ENCODE data around the gene XPNPEP1. TPM values are rescaled to one million over a fixed set of nuclear protein-coding genes. Genes with fewer than 3 reads are reported as not detected.

Gene XPNPEP1
- total RNA-seq, 1 donor: 180 TPM

- DNase-seq (ENCODE audit: low read depth in 2 of 3, low spot score in 2 of 3): no peak
Measured at GRCh38 chr10:109952526-109952925, 29.2 kb upstream of the XPNPEP1 start.

- DNase-seq (ENCODE audit: low read depth in 2 of 3, low spot score in 2 of 3): no peak
Measured at GRCh38 chr10:109947111-109947920, 24.0 kb upstream of the XPNPEP1 start.

GRCh38 chr10:109946680-109947079 is 23.4 kb upstream of the XPNPEP1 start:
- no peak for DNase-seq (ENCODE audit: low read depth in 2 of 3, low spot score in 2 of 3)

GRCh38 chr10:109945473-109946177 is 22.3 kb upstream of the XPNPEP1 start:
- no peak for DNase-seq (ENCODE audit: low read depth in 2 of 3, low spot score in 2 of 3)

DNA sequence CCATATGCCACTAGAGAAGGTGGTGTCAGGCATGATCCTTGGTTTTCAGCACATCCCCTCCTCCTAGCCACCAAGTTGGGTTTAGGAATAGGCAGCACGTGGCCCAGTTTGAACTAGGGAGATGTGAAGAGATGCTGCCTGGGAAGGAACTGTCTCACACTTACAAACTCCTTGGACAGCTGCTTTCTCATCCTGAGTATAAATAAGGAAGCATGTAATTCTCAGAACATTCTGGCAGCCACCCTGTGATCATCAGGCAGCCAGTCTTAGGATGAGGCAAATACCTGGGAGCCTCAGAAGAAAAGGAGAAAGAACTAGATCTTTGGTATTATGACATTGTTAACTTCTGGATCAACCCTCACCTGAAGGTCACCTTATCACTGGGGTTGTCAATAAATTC is 21.3 kb upstream of the XPNPEP1 start:
- DNase-seq (ENCODE audit: low read depth in 2 of 3, low spot score in 2 of 3): no peak

- no peak for DNase-seq (ENCODE audit: low read depth in 2 of 3, low spot score in 2 of 3)
Measured at GRCh38 chr10:109941236-109941862, 18.0 kb upstream of the XPNPEP1 start.

- no peak for DNase-seq (ENCODE audit: low read depth in 2 of 3, low spot score in 2 of 3)
Measured at GRCh38 chr10:109940553-109940952, 17.2 kb upstream of the XPNPEP1 start.

- no peak for DNase-seq (ENCODE audit: low read depth in 2 of 3, low spot score in 2 of 3)
Measured at GRCh38 chr10:109940117-109940516, 16.8 kb upstream of the XPNPEP1 start.

- DNase-seq (ENCODE audit: low read depth in 2 of 3, low spot score in 2 of 3): no peak
Measured at GRCh38 chr10:109939315-109939961, 16.1 kb upstream of the XPNPEP1 start.

- DNase-seq (ENCODE audit: low read depth in 2 of 3, low spot score in 2 of 3): no peak
Measured at GRCh38 chr10:109937460-109938065, 14.3 kb upstream of the XPNPEP1 start.

DNA sequence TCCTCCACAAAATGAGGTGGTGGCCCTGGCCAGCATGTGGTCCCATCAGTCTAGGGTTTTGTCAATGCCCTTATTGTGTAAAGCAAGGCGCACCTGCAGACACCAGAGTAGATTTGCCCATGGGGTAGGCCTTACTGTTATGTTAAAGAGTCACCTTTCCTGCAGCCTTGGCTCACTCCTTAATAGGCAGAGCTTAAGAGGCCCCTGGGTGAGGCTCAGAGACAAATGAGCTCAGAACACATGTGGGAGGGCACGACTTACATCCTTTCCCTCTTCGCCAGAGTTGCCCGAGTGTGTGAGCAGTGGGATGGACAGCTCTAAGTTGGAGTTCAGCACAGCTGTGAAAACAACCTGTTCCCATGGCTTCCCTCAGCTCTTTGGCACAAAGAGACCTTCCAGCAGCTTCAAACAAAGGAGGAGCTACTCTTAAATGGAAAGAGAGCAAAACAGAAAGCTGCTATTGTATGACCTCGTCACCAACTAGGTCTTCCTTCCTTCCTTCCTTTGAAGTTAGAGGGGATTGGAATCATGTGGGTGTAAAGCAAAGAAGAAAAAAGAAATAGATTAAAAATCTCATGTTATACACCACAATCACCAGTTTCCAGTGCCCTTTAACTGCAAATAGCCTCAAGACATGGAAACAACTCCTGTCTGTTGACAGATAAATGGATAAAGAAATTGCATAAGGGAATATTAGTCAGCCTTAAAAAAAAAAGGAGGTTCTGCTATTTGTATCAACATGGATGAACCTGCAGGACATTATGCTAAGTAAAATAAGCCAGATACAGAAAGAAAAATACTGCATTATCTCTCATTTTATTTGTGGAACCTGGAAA is 11.9 kb upstream of the XPNPEP1 start:
- DNase-seq (ENCODE audit: low read depth in 2 of 3, low spot score in 2 of 3): no peak

DNA sequence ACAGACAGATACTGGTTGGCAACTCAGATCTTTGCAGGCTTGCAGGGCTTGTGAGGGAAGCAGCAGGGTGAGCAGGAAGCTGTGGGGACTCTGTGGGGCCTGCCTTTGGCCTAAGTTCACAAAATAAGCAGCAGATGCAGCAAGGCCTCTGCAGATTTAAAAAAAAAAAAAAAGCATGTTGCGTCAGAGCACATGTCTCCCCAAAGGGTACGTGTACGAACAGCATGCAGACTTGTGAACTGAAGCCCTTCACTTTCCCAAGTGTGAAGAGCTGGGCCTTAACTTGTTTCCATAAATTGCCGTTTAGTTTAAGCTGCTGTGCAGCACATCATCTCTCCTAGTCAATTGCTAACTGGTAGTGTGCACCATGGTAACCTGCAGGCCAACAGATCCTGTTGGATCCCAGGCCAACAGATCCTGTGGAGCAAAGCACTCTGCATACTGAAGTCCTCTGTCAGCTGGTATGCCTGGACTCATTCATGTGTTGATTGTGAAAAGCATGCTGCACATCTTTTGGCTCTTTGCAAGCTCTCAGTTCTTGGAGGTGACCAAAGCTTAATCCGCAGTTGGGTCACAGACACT is 10.8 kb upstream of the XPNPEP1 start:
- peak in 2 of 3 donors; percentile 64 to 87 for DNase-seq (ENCODE audit: low read depth in 2 of 3, low spot score in 2 of 3)

DNA sequence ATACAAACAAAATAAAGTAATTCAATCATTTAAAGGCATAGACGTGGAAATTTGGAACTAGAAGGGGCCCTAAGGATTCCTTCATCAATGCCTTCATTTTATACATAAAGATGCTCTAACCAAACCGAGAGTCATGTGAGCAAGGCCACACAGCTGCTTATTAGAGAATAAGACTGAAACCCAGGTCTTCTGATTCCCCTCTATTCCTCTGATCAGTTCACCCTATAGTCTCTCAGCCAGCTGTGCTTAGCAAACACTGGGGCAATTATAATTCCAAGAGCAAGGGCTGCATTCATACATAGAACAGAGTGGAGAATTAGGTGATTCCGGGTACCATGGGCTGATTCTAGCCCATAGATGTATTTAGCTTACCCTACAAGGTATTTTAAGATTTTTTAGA is 9.7 kb upstream of the XPNPEP1 start:
- DNase-seq (ENCODE audit: low read depth in 2 of 3, low spot score in 2 of 3): no peak

GRCh38 chr10:109932391-109932790 is 9.1 kb upstream of the XPNPEP1 start:
- no peak for DNase-seq (ENCODE audit: low read depth in 2 of 3, low spot score in 2 of 3)

DNA sequence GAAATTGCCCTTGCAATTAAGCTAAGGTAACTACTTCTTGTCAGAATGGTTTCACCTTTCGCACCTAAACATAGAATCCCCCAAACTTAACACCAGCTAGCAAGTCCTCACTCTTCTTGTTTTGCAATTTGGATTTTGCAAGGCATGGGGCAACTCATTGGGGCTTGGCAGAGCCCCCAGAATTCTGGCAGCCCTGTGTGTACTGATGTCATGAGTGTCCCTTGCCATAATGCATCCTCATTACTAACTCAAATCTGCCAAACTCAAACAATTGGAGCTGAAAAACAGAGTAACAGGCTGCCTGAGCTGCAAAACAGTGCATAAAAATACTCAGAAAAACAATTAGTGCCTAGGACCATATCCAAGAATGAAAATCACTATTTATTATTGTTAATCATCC is 7.9 kb upstream of the XPNPEP1 start:
- no peak for DNase-seq (ENCODE audit: low read depth in 2 of 3, low spot score in 2 of 3)

GRCh38 chr10:109929501-109930219 is 6.3 kb upstream of the XPNPEP1 start:
- DNase-seq (ENCODE audit: low read depth in 2 of 3, low spot score in 2 of 3): no peak

GRCh38 chr10:109928475-109928891 is 5.2 kb upstream of the XPNPEP1 start:
- no peak for DNase-seq (ENCODE audit: low read depth in 2 of 3, low spot score in 2 of 3)

GRCh38 chr10:109926825-109927224 is 3.5 kb upstream of the XPNPEP1 start:
- DNase-seq (ENCODE audit: low read depth in 2 of 3, low spot score in 2 of 3): no peak
